VCaP (cell line): Measurements from ENCODE around the gene TSTD1.
"Not testable (repeated sequence)": the region's sequence is repeated elsewhere in the genome, so short reads cannot be mapped to it uniquely, and the experiment has no call there.

ENCODE experiments used
- H3K27ac ChIP-seq: fragments of 450-650 bp; 2 replicates; pipeline ENCODE4 v1.5.1; 2017
- CTCF ChIP-seq: fragments of 450-650 bp; conservative IDR thresholded peaks from 2 replicates; pipeline ENCODE4 v1.5.1; 2017; ENCODE audit warnings: mild to moderate bottlenecking, moderate library complexity

TSTD1 gene

GRCh38 chr1:161021970-161022353 is 16.8 kb downstream of the TSTD1 start:
- H3K27ac ChIP-seq = peak overlapping the region; percentile 75
- TF ChIP-seq CTCF = no peak

- TF ChIP-seq CTCF = no peak
- peak overlapping the region; percentile 75 for H3K27ac ChIP-seq
Measured at GRCh38 chr1:161021165-161021969, 17.4 kb downstream of the TSTD1 start.

GRCh38 chr1:161020509-161021164 is 18.1 kb downstream of the TSTD1 start, which contains the start of gene F11R:
Gene F11R (minus strand): TSS chr1:161021152. CDS start chr1:161021073, 79 bp downstream.
- peak within 1 kb of the TSS; percentile 75 for H3K27ac ChIP-seq
- TF ChIP-seq CTCF = peak; percentile 10; the same call in 1 of the 2 replicates

- H3K27ac ChIP-seq = peak overlapping the region; percentile 75
- TF ChIP-seq CTCF = no peak
Measured at GRCh38 chr1:161019751-161020495, 18.8 kb downstream of the TSTD1 start.

- H3K27ac ChIP-seq = not testable (repeated sequence)
Measured at GRCh38 chr1:161019111-161019660, 19.6 kb downstream of the TSTD1 start.

GRCh38 chr1:161018631-161018930 is 20.2 kb downstream of the TSTD1 start:
- H3K27ac ChIP-seq = no peak overlapping the region
- TF ChIP-seq CTCF = no peak

GRCh38 chr1:161017756-161018630 is 20.8 kb downstream of the TSTD1 start:
- TF ChIP-seq CTCF = no peak
- no peak overlapping the region for H3K27ac ChIP-seq

- H3K27ac ChIP-seq = not testable (repeated sequence)
Measured at GRCh38 chr1:161017181-161017580, 21.6 kb downstream of the TSTD1 start.

GRCh38 chr1:161016683-161017082 is 22.1 kb downstream of the TSTD1 start:
- not testable (repeated sequence) for H3K27ac ChIP-seq
